ENCODE results near the gene ZFHX3.
"Not testable (repeated sequence)": the region's sequence is repeated elsewhere in the genome, so short reads cannot be mapped to it uniquely, and the experiment has no call there.

Gene ZFHX3

GRCh38 chr16:72996291-72997062 is 51.5 kb downstream of the ZFHX3 start:
- DNase-seq (ENCODE audit: low read depth): no peak

- DNase-seq (ENCODE audit: low read depth): not testable (repeated sequence)
These were observed 52.1 kb downstream of the ZFHX3 start for GRCh38 chr16:72995882-72996270.

- no peak for DNase-seq (ENCODE audit: low read depth)
These were observed 52.6 kb downstream of the ZFHX3 start for GRCh38 chr16:72995151-72995881.

GRCh38 chr16:72992142-72992601 is 55.8 kb downstream of the ZFHX3 start:
- no peak for DNase-seq (ENCODE audit: low read depth)

GRCh38 chr16:72991644-72992043 is 56.3 kb downstream of the ZFHX3 start:
- no peak for DNase-seq (ENCODE audit: low read depth)

GRCh38 chr16:72991211-72991610 is 56.7 kb downstream of the ZFHX3 start:
- DNase-seq (ENCODE audit: low read depth): no peak

GRCh38 chr16:72990571-72990970 is 57.4 kb downstream of the ZFHX3 start:
- no peak for DNase-seq (ENCODE audit: low read depth)

GRCh38 chr16:72989579-72990551 is 58.1 kb downstream of the ZFHX3 start:
- DNase-seq (ENCODE audit: low read depth): no peak

- not testable (repeated sequence) for DNase-seq (ENCODE audit: low read depth)
These were observed 58.7 kb downstream of the ZFHX3 start for GRCh38 chr16:72989203-72989578.

- no peak for DNase-seq (ENCODE audit: low read depth)
These were observed 59.4 kb downstream of the ZFHX3 start for GRCh38 chr16:72988569-72988968.

- DNase-seq (ENCODE audit: low read depth): no peak
These were observed 60.4 kb downstream of the ZFHX3 start for GRCh38 chr16:72987480-72987901.

- no peak for DNase-seq (ENCODE audit: low read depth)
These were observed 61.9 kb downstream of the ZFHX3 start for GRCh38 chr16:72985995-72986394.

- DNase-seq (ENCODE audit: low read depth): no peak
These were observed 62.6 kb downstream of the ZFHX3 start for GRCh38 chr16:72985148-72985941.

- DNase-seq (ENCODE audit: low read depth): no peak
These were observed 64.1 kb downstream of the ZFHX3 start for GRCh38 chr16:72983728-72984350.

- DNase-seq (ENCODE audit: low read depth): no peak
These were observed 64.7 kb downstream of the ZFHX3 start for GRCh38 chr16:72983241-72983640.

GRCh38 chr16:72979974-72980373 is 68.0 kb downstream of the ZFHX3 start:
- DNase-seq (ENCODE audit: low read depth): no peak

- no peak for DNase-seq (ENCODE audit: low read depth)
These were observed 69.7 kb downstream of the ZFHX3 start for GRCh38 chr16:72978212-72978611.

- no peak for DNase-seq (ENCODE audit: low read depth)
These were observed 70.8 kb downstream of the ZFHX3 start for GRCh38 chr16:72977127-72977526.

GRCh38 chr16:72976438-72977064 is 71.4 kb downstream of the ZFHX3 start:
- no peak for DNase-seq (ENCODE audit: low read depth)

GRCh38 chr16:72975809-72976437 is 72.0 kb downstream of the ZFHX3 start:
- DNase-seq (ENCODE audit: low read depth): no peak

Measured in stimulated activated CD8-positive, alpha-beta memory T cell treated with anti-CD3 and anti-CD28 coated beads, Interleukin-15, amount 100 ng/mL, for 24 hours (primary cell).